GM18498 (cell line): ENCODE results near the gene PARVB.

Source experiments
- ATAC-seq: cut with Tn5 transposase; IDR thresholded peaks from one replicate; pipeline ENCODE4 v1.9.1; 2021; ENCODE audit warnings: mild to moderate bottlenecking, moderate library complexity; ENCODE audit not compliant: unreplicated experiment

PARVB gene

DNA sequence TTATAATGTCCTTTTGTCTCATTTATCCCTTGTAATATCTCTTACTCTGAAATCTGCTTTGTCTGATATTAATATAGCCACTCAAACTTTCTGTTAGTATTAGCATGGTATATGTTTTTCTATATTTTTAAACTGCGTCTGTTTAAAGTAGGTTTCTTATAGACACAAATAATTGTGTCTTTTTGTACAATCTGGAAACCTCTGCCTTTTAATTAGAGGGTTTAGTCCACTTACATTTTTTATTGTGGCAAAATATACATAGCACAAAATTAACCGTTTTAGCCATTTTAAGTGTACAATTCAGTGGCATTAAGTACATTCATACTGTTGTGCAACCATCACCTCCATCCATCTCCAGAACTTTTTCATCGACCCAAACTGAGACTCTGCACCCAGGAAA is 185.2 kb downstream of the PARVB start:
- ATAC-seq: no peak

DNA sequence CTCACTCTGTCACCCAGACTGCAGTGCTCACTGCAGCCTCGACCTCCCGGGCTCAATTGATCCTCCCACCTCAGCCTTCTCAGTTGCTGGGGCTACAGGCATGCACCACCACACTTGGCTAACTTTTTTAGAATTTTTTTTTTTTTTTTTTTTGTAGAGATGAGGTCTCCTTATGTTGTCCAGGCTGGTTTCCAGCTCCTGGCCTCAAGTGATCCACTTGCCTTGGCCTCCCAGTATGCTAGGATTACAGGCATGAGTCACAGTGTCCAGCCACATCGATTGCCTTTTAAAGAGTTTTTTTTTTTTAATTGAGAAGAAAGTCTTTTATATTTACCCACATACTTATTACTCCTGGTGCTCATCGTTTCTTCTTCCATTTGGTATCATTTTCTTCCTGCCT is 186.6 kb downstream of the PARVB start:
- ATAC-seq: no peak

DNA sequence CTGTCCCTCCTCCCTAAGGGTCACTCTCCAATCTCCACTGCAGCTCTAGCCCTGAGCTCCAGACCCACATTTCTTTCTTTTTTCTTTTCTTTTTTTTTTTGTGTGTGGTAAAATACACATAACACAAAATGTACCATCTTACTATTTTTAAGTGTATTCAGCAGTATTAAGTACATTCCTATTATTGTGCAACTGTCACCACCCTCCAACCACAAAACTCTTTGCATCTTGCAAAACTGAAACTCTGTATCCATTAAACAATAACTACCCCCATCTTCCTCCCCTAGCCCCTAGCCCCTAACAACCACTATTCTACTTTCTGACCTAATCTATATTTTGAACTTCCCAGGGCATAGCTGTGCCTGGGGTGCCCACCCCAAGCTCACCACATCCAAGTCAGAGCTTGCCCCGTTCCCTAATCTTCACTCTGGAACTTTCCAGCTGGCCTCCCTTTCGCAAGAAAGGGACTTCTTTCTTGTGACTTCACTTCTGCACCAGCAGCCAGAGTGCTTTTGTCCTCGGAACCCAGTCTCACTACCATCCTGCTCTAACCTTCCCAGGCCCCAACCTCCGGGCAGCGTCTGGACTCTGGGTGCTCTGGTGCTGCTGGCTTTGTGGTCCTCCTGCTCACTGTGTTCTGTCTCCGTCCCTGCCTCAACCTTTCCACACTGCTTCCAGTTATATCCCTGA is 187.3 kb downstream of the PARVB start:
- no peak for ATAC-seq

DNA sequence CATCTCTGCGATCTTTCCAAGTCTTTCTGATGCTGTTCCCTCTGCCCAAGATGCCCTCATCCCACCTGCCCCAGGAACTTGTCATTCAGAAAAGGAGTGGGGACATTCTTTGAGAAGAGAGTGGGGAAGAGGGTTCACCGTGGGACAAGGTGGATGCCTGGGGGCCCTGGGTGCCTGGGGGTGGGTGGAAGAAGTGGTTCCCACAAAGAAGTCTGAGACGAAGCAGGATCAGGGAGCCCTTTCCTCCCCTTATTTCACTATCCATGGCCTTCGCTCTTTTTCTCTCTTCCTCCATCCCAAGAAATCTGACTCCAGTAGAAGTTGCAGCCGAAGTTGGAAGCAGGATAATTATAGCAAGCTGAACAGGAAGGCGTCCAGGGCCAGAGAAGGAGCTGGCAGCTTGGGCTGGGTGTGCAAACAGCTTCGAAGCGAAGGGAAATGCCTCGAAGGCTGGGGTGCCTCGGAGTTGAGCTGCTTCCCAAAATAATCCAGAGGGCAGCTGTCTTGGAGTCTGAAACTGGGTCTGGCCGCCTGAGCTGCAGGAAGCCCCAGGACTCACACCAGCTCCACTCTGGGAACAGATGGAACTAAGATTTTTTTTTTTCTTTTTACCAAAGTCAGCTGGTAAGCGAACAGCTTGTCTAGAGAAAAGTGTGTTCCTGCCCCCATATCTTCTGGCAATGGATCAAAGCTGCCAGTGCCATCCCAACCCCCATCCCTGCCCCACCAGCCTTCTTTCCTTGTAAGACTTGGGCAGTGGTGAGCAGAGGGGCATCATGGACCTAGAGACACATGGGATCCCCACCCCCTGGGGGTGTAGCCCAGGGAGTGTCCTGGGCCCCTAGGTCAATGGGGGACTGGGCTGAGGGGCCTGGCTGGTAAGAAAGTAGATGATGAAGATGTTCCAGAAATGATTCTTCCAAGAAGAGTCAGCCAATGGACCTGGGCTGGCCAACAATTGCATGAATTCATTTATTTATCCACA is 188.1 kb downstream of the PARVB start:
- ATAC-seq: no peak

DNA sequence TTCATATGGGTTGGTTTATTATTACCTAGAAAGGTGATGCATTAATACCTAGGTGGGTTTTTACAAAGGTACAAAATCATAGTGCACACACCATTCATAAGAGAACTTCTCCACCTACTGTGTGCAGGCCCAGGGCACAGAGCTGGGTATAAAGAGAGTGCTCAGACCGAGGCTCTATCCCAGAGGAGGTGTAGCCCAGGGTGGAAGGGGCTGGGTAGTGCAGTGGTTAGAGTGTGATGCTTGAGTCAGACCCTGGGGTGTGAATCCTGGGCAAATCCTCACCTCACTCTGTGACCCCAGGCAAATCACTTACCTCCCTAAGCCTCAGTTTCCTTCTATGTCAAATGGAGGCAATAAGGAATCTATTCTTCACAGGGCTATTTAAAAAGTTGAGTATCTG is 188.8 kb downstream of the PARVB start:
- no peak for ATAC-seq

DNA sequence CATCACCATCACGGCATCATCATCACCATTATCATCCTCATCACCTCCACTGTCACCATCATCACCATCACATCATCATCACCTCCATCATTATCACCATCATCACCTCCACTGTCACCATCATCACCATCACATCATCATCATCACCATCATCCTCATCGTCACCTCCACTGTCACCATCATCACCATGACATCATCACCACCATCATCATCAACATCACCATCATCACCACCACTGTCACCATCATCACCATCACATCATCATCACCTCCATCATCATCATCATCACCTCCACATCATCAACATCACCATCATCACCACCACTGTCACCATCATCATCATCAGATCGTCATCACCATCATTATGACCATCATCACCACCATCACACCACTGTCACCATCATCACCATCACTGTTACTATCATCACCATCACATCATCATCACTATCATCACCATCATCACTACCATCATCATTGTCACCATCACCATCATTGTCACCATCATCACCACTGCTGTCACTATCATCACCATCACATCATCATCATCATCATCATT is 189.5 kb downstream of the PARVB start:
- ATAC-seq: no peak

DNA sequence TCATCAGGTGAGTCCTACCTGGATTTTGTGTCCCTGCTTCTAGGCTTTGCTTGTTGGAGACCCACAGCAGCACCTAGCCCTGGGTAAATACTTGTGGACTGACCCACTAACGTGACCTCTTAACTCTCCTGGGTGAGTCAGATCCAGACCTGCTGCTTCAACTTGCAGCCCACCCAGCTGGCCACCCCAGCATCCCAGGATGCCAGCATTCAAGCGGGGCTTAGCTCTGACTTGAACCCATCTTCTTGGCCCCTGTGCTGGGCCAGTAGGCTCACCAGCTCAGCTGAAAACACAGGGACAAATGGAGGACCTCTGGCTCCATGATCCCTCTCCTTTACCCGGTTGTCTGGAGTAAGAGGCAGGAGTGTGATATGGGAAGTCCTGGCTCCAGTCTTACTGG is 190.1 kb downstream of the PARVB start:
- ATAC-seq: no peak

DNA sequence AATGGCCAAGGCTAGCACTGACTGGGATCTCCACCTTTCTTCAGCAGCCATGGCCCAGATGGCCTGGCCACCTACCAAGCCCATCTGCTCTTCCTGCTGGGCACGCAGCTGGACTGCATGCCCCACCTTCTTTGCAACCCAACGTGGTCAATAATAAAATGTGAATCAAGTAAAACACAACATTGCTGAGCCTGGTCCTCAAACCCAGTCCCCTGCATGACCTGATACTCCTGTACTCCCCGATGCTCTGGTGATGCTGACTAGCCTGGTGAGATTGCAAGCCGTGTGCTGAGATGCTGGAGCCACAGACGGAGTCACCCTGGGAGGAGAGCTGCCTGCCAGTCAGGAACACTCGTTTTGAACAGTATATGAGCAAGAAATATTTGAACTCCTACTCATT is 190.7 kb downstream of the PARVB start:
- no peak for ATAC-seq

DNA sequence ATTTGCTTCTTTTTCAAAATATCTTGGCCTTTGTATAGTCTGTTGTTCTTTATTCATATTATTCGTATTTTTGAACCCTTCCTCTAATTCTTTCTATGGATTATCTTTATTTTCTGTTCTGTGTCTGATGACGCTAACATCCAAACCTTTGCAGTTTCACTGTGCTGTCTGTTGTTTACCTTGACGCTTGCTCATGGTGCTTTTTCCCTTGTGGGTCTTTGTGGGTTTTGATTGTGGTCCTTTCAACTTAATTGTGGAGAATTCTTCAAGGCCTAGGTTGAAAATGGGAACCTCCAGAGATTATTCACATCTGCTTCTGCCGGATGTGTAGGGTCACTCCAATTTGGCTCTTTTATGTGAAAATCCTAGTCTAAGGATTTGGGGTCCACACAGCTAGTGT is 191.2 kb downstream of the PARVB start:
- no peak for ATAC-seq

DNA sequence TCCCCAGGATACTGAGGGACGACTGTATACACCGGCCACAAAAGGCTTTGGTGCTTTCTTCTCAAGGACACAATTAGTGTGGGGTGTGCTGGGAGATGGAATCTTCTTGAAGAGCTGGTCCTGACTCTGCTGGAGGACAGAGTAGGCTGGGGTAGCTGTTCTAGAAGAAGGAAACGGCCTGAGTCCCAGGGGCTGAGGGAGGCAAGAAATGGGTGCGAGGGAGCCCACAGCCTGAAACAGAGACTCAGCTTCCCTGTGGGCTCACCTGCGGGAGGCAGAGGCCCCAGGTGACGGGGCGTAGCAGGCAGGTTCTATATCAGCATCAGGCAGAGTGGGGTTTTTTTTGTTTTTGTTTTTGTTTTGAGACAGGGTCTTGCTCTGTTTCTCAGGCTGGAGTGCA is 193.2 kb downstream of the PARVB start:
- no peak for ATAC-seq

DNA sequence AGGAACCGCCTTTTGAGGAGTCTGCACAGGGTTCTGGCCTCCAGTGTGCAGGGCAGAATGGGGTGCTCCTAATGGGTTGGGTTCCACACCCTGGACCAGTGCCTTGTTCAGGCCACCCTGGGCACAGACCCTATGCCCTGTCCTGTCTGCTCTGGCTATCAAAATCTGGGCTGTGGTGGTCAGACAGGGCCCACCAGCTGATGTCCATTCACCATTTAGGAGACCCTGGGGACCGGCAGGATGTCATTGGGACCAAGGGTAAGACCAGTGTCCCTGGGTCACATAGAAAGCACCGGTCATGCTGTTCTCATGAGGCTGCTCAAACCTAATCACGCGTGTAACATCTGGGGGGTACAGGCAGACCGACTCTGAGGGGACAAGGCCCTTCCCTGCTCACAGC is 194.0 kb downstream of the PARVB start:
- no peak for ATAC-seq

DNA sequence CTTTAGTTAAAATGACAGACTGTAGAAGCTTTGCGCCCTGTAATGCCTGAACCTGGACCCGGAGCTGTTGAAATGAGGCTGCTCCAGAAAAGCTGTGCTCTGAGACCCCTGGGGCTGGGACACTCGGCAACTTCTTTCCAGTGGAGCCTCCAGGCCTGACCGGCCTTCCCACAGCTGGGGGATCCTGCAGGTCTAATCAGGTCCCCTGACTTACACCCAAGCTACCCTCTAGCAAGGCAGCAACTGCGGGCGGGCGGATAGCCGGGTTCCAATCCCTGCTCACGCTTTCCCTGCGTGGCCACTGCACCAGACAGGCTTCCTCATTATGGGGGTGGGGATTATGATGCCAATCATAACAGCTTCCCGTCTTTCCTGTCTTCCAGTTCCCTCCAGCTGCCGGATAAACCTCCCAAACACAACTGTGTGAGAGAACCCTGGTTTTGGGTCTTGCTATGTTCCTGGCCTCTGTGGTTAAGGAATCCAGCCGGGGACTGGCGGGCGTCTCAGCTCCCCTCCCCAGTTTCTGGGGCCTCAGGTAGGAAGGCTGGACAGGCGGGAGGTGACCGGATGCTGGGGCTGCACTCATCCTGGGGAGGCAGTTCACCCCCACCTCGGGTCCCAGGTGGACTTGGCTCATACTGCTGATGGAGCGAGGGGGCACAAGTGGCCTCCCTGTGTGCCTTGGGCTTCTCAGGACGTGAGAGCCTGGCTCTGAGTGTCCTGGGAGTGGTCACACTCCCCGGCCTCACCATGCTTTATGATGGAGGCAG is 195.2 kb downstream of the PARVB start:
- no peak for ATAC-seq

DNA sequence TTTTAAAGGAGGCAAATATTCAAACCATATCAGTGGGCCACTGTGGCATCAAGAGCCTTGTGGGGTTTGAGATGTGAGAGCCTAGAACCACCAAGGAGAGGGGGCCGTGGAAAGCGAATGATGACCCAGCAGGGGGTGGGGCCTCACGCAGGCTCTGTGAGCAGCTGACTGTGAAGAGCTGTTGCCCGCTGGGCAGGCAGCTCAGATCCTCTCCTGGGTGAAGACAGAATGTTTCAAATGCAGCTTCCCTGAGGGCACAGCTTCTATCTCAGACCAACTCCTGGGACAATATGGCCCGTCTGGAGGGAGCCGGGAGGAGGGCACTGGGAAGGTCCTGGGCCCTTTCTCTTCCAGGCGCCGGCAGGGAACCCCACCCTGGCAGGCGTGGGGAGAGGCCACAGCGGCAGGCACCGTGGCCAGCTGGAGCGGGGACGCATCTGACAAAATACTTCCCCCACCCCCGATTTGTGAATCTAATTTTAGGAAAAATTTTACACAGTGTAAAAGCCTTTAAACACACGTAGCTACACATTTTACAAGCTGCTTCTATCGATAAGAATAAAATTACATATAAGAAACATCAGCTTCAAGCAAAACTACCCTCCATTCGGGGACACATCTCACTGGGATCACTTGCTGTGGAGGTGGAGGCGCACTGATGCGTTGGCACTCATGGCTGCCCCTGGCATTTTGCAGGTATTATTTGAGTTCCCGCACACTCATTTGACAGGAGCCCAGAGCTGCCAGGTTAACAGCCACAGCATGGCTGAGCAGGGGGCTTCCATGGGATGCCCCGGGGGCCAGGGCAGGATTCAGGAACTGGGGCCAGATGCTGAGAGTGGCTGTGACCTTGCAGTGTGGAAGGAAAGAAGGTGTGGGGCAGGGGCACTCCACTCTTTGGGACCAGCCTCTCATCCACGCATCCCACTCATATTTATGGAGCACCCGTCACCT is 196.9 kb downstream of the PARVB start:
- ATAC-seq: no peak

DNA sequence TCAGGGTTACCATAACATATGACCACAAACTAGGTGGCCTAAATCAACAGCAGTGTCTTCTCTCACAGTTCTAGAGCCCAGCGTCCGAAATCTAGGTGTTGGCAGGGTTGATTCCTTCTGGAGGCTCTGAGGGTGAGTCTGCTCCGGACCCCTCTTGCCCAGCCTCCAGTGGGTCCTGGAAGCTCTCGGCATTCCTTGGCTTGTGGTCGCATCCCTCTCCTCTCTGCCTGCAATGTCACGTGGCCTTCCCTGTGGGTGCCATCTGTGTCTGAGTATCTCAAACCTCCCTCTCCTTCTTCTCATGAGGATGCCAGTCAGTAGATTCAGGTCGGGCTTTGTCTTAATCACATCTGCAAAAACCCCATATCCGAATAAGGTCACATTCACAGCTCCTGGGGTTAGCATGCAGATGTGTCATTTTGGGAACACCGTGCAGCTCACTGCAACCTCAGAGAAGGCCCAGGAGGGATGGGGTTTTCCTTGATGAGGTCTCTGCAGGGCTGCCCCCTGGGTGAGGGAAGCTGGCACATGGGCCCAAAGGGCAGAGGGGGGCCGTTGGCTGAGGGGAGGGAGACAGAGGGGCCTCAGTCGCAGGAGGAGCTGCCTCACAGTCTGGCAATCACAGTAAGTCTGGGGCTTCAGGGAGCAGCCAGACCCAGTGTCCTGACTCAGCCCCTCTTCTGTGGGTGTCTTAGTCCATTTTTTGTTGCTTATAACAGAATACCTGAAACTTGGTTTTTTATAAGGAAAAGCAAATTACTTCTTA is 197.8 kb downstream of the PARVB start:
- no peak for ATAC-seq
